GM13976 (cell line): Measurements from ENCODE around the gene MMAB.

Experiments used
- DNase-seq: peaks from one replicate; pipeline ENCODE4 v3.0.0; 2012; ENCODE audit warnings: low spot score
- in situ Hi-C: fragments of 300-500 bp; cut with MboI; formaldehyde crosslinking; loops from one replicate; pipeline ENCODE4 v1.12.0; 2022; ENCODE audit warnings: low sequenced_read_pairs, mixed read lengths, inconsistent platforms; ENCODE audit not compliant: unreplicated experiment
- TF ChIP-seq, protein P1 (sequence below): IDR thresholded peaks from 2 replicates; pipeline ENCODE4 v1.5.1; 2012; ENCODE audit warnings: borderline replicate concordance, mild to moderate bottlenecking; ENCODE audit not compliant: insufficient read depth; ENCODE audit errors: extremely low read depth, missing control alignments, control extremely low read depth

MMAB gene

DNA sequence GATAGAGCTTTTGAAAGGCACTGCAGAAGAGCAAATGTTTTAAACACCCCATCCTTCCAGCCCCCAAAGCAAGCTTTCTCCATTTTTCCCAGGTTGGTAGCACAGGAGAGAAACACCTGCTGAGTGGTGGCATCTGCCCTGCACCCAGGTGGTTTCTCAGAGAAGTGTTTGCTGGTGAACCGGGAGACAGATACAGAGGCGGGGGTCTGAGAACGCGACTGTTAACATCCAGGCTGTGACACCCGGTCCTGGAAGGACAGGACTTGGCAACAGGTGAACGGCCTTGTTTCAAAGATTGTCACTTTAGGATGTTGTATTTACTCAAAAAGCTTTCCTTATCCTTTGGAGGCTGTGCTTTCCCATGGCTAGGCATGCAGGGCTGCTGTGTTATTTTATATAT, 18.5 kb downstream of the MMAB start:
- in situ Hi-C loops, result no loop called here

DNA sequence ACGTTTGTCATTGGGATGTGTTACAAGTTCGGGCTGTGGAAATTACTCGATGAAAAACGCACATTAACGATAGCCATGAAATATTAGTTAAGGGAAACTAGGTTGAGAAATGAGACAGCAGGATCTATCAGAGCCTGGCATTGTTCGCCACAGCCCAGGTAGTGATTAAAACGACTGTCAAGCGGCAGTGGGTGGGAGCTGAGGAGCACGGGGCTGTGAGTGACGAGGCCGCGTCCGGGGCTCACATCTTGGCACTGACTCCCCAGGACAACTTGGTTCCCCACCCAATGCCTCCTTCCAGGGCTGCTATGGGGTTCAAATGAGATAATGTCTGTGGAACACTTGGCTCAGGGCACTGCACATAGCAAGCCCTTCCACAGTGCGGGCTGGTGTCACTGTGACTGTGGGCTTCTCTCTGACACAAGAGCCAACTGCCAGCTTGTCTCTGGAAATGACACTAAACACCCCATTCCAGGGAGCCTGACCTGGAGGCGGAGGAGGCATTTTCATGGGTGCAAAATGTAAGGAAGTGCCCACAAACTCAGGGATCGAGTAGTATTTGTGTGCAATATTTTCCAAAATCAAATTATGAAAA, 19.3 kb downstream of the MMAB start:
- TF ChIP-seq, protein P1, sequence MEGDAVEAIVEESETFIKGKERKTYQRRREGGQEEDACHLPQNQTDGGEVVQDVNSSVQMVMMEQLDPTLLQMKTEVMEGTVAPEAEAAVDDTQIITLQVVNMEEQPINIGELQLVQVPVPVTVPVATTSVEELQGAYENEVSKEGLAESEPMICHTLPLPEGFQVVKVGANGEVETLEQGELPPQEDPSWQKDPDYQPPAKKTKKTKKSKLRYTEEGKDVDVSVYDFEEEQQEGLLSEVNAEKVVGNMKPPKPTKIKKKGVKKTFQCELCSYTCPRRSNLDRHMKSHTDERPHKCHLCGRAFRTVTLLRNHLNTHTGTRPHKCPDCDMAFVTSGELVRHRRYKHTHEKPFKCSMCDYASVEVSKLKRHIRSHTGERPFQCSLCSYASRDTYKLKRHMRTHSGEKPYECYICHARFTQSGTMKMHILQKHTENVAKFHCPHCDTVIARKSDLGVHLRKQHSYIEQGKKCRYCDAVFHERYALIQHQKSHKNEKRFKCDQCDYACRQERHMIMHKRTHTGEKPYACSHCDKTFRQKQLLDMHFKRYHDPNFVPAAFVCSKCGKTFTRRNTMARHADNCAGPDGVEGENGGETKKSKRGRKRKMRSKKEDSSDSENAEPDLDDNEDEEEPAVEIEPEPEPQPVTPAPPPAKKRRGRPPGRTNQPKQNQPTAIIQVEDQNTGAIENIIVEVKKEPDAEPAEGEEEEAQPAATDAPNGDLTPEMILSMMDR, result no peak
- no peak for DNase-seq
- in situ Hi-C loops, result no loop called here

More for the DNA sequence above, 18.5 kb downstream of the MMAB start:
- no peak for DNase-seq
- TF ChIP-seq, protein P1, result no peak

DNA sequence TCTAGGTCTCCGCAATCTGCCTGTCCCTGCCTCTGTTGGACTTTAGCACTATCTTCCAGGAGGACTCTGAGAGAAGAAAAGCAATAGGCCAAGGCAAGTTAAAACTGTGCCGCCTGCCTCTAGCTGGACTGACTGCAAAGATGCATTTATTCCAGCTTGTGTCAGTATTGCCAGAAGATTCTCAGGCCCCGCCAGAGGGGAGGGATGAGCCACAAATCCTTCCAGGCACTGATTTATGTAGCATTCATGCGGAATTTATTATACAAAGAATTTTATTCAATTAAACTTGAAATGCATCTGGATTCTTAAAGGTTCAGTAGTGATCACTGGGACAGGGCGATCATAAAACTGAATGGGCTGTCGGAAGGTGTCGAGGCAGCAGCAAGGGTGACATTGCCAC, 19.8 kb downstream of the MMAB start:
- DNase-seq, result no peak
- TF ChIP-seq, protein P1, result no peak
- in situ Hi-C loops, result no loop called here

DNA sequence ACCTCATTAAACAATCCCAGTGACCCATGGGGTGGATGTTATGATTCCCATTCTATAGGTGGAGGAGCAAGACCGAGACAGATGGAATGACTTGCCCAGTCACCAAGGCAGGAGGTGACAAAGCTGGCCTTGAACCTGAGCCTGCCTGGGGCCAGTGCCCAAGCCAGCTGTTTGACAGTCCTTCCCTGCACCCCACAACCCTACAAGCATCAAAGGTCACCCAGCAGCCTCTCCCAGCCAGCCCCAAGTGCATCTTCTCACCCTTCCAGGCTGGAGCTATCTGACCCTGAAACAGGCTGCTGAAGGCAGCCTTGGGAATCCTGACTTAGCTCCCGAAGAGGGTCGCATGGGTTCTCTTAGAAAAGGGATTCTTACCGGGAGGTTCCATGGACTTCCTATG, 20.3 kb downstream of the MMAB start:
- no peak for DNase-seq
- TF ChIP-seq, protein P1, result no peak
- in situ Hi-C loops, result no loop called here

DNA sequence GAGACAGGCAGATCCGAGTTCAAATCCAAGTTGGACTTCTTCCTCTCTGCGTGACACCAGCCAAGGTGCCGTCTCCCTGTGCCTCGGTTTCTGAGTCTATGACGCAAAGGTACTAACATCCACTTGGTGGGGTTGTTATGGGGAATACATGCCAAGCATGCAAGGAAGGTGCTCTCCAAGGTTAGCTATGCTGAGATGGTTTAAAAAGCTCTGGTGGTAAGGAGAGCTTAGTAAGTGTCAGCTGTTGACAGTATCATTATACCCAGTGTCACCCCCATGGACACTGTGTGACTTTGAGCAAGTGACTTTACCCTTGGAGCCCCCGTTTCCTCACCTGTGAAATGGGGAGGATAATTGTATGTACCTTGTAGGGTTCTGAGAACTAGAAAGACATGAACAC, 22.2 kb downstream of the MMAB start:
- TF ChIP-seq, protein P1, result no peak
- in situ Hi-C loops, result no loop called here
- DNase-seq, result no peak

DNA sequence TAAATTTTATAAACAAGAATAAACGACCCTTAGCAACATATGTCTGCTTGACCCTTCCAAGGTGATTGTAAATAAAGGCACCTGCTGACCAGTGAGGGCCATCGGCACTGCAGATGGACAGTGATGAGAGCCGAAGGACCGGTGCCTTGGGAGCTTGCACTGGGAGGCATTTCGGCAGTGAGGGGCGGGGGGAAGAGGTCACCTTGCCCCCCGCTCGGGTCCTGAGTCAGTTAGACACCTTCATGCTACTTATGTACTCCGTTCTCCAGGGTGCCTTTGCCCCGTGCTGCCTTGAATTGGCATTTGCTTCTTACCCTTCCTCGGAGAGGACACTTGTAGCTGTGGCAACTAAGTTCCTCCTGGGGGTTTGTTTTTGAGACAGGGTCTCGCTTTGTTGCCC, 23.0 kb downstream of the MMAB start:
- in situ Hi-C loops, result no loop called here

More for the DNA sequence above, 23.0 kb downstream of the MMAB start:
- TF ChIP-seq, protein P1, result no peak
- DNase-seq, result no peak
